ENCODE measurements around the gene CNIH3.
"Not testable (repeated sequence)": the region's sequence is repeated elsewhere in the genome, so short reads cannot be mapped to it uniquely, and the experiment has no call there.

Gene CNIH3

GRCh38 chr1:224615861-224616755 is at the start of gene CNIH3:
Gene CNIH3, plus strand, starts transcription at chr1:224616317. Its CDS starts 858 bp downstream, at chr1:224617175.
- H3K36me3 ChIP-seq: peaks cover 0 to 8% (median 0%) of the 10 kb centered on the region in 11 experiments; a peak in 1 of 22 replicates
- peaks cover 0 to 4% (median 0%) of the 10 kb centered on the region in 10 experiments; a peak in 2 of 20 replicates for H3K4me1 ChIP-seq
- peak within 1 kb of the TSS in 7 of 11 experiments; percentile 7 to 50 (median 25); a peak in 7 of 22 replicates for H3K4me2 ChIP-seq
- H3K27ac ChIP-seq: no peak within 1 kb of the TSS
- no peaks in the 10 kb centered on the region for H4K20me1 ChIP-seq
- TF ChIP-seq Cebpa-rat (IDR thresholded peaks at IDR 0.05): no peak
- peak within 1 kb of the TSS in 9 of 10 experiments; percentile 21 to 38 (median 30); a peak in 11 of 20 replicates for H3K4me3 ChIP-seq
- no peak within 1 kb of the TSS for H3K9ac ChIP-seq
- peaks cover 47 to 65% (median 59%) of the 10 kb centered on the region in 11 experiments for H3K27me3 ChIP-seq
- H3K9me3 ChIP-seq (replicated peaks in 1 of 11): peaks cover 29 to 44% (median 37%) of the 10 kb centered on the region in 11 experiments

- not testable (repeated sequence) for H3K4me2 ChIP-seq
- peaks cover 0 to 31% (median 9%) of the 10 kb centered on the region in 10 experiments; a peak in 10 of 20 replicates for H3K4me1 ChIP-seq
Observed at GRCh38 chr1:224566492-224566891, 49.6 kb upstream of the CNIH3 start.

DNA sequence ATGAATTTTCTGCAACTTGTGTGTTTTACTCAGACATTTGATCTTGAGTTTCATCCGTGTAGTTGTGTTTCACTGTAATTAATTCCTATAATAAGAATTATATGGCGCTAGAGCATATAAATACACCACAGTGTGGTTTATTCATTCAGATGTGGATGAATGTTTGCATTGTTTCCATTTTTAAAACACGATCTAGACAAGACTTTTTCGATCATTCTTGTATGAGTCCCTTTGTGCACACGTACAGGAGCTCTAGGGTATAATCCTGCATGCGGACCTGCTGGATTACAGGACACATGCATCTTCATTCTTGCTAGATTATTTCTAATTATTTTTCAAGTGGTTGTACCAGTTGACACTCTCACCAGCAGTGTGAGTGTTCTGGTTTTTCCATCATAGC is 46.8 kb upstream of the CNIH3 start:
- peaks cover 0 to 24% (median 8%) of the 10 kb centered on the region in 10 experiments; a peak in 10 of 20 replicates for H3K4me1 ChIP-seq
- H3K4me3 ChIP-seq: no peak overlapping the region
- H3K27me3 ChIP-seq: no peaks in the 10 kb centered on the region
- H3K9ac ChIP-seq: no peak overlapping the region
- H3K9me3 ChIP-seq (replicated peaks in 1 of 11): 0 out of 22 replicates have a peak, but pooled peaks cover 0 to under 1% (median 0%) of the 10 kb centered on the region in 11 experiments
- H3K27ac ChIP-seq: no peak overlapping the region
- no peak for TF ChIP-seq Cebpa-rat (IDR thresholded peaks at IDR 0.05)
- no peak overlapping the region for H3K4me2 ChIP-seq
- H3K36me3 ChIP-seq: no peaks in the 10 kb centered on the region
- H4K20me1 ChIP-seq: no peaks in the 10 kb centered on the region

More at GRCh38 chr1:224566492-224566891, 49.6 kb upstream of the CNIH3 start:
- not testable (repeated sequence) for H3K4me3 ChIP-seq; H4K20me1 ChIP-seq; H3K9me3 ChIP-seq (replicated peaks in 1 of 11); H3K9ac ChIP-seq; H3K36me3 ChIP-seq; H3K27ac ChIP-seq; H3K27me3 ChIP-seq

DNA sequence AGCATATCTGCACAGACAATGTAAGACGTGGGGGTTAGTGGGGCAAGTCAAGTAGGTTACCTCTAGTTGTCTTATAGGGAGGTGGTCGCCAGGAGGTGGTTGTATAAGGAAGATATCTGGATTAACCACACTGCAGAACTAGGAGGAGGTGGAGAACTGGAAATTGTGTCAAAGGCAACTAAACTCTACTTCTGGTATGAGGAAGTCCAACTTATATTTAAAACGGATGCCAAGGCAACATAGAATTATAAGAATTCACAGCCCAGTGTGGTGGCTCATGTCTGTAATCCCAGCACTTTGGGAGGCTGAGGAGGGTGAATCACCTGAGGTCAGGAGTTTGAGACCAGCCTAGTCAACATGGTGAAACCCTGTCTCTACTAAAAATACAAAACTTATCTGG is 44.1 kb upstream of the CNIH3 start:
- H3K27me3 ChIP-seq, H3K27ac ChIP-seq, H3K4me3 ChIP-seq, H3K4me2 ChIP-seq, H3K4me1 ChIP-seq, H4K20me1 ChIP-seq, H3K36me3 ChIP-seq, H3K9ac ChIP-seq: not testable (repeated sequence)
- H3K9me3 ChIP-seq (replicated peaks in 1 of 11): peaks cover 7 to 16% (median 8%) of the 10 kb centered on the region in 11 experiments; a peak in 20 of 22 replicates

GRCh38 chr1:224579526-224579925 is 36.6 kb upstream of the CNIH3 start:
- no peak for TF ChIP-seq Cebpa-rat (IDR thresholded peaks at IDR 0.05)
- Histone ChIP-seq H3K4me2 (no peak overlapping the region), H3K4me1 (no peaks in the 10 kb centered on the region; a peak in 1 of 20 replicates), H3K36me3 (no peaks in the 10 kb centered on the region), H3K9me3 (replicated peaks in 1 of 11) (peaks cover 8 to 21% (median 11%) of the 10 kb centered on the region in 11 experiments; a peak in 20 of 22 replicates), H3K4me3 (no peak overlapping the region), H4K20me1 (no peaks in the 10 kb centered on the region), H3K27ac (no peak overlapping the region), H3K27me3 (no peaks in the 10 kb centered on the region; a peak in 1 of 22 replicates), H3K9ac (no peak overlapping the region)

DNA sequence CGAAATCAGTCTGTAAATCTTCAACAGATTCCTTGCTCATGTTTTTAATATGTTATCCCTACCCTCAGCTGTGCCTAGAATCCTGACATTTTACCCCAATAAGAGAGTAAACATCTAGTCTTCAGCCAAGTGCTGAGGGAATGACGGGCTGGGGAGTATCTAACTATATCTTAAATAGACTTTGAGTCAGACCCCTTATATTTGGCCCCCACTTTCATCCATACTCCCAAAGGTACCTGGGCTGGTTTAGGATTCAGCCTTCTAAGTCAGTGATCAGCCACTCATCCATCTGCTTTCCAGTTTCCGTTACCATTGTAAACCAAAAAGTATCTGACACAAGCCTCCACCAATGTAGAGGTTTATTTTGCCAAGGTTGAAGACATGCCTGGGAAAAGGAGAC is 36.1 kb upstream of the CNIH3 start:
- Histone ChIP-seq H3K36me3 (no peaks in the 10 kb centered on the region), H3K4me2 (no peak overlapping the region), H3K4me3 (no peak overlapping the region), H3K27me3 (no peaks in the 10 kb centered on the region; a peak in 1 of 22 replicates), H4K20me1 (no peaks in the 10 kb centered on the region), H3K9me3 (replicated peaks in 1 of 11) (peaks cover 8 to 21% (median 10%) of the 10 kb centered on the region in 11 experiments; a peak in 20 of 22 replicates), H3K9ac (no peak overlapping the region), H3K27ac (no peak overlapping the region), H3K4me1 (no peaks in the 10 kb centered on the region; a peak in 1 of 20 replicates)
- TF ChIP-seq Cebpa-rat (IDR thresholded peaks at IDR 0.05): no peak

GRCh38 chr1:224582041-224582440 is 34.1 kb upstream of the CNIH3 start:
- no peak for TF ChIP-seq Cebpa-rat (IDR thresholded peaks at IDR 0.05)
- H3K27ac ChIP-seq: no peak overlapping the region
- H3K27me3 ChIP-seq: no peaks in the 10 kb centered on the region; a peak in 1 of 22 replicates
- H3K4me1 ChIP-seq: no peaks in the 10 kb centered on the region; a peak in 1 of 20 replicates
- no peak overlapping the region for H3K9ac ChIP-seq
- H3K4me3 ChIP-seq: no peak overlapping the region
- H4K20me1 ChIP-seq: no peaks in the 10 kb centered on the region
- H3K4me2 ChIP-seq: no peak overlapping the region
- peaks cover 0 to 19% (median under 1%) of the 10 kb centered on the region in 11 experiments; a peak in 13 of 22 replicates for H3K9me3 ChIP-seq (replicated peaks in 1 of 11)
- H3K36me3 ChIP-seq: no peaks in the 10 kb centered on the region

DNA sequence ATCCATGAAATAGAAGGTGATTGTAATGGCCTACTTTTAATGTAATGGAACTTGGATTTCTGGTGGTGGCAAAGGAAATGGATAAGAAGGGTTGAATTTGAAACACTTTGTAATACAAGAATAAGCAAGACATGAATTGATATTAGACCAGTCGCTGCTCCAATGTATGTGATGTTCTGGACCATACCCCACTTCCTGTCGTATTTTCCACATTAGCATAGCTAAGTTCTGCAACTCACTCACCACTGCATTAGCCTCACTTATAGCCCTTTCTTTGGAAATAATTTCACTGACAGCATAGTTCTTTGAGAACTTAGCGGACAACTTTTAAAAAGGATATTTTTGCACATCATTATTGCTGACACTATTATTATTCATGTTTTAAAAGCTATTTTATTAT is 32.3 kb upstream of the CNIH3 start:
- TF ChIP-seq Cebpa-rat (IDR thresholded peaks at IDR 0.05): no peak

GRCh38 chr1:224585051-224585450 is 31.1 kb upstream of the CNIH3 start:
- H3K4me3 ChIP-seq: no peak overlapping the region
- no peak overlapping the region for H3K27ac ChIP-seq
- H4K20me1 ChIP-seq: no peaks in the 10 kb centered on the region
- H3K36me3 ChIP-seq: no peaks in the 10 kb centered on the region
- peaks cover 0 to 21% (median 0%) of the 10 kb centered on the region in 11 experiments; a peak in 5 of 22 replicates for H3K9me3 ChIP-seq (replicated peaks in 1 of 11)
- H3K9ac ChIP-seq: no peak overlapping the region
- no peaks in the 10 kb centered on the region; a peak in 1 of 20 replicates for H3K4me1 ChIP-seq
- H3K27me3 ChIP-seq: no peaks in the 10 kb centered on the region
- no peak overlapping the region for H3K4me2 ChIP-seq
- TF ChIP-seq Cebpa-rat (IDR thresholded peaks at IDR 0.05): no peak

More for the DNA sequence above, 32.3 kb upstream of the CNIH3 start:
- no peaks in the 10 kb centered on the region; a peak in 1 of 22 replicates for H3K27me3 ChIP-seq
- H3K4me1 ChIP-seq: no peaks in the 10 kb centered on the region; a peak in 1 of 20 replicates
- H3K9me3 ChIP-seq (replicated peaks in 1 of 11): peaks cover 0 to 15% (median 0%) of the 10 kb centered on the region in 11 experiments; a peak in 5 of 22 replicates
- no peak overlapping the region for H3K4me3 ChIP-seq
- no peak overlapping the region for H3K9ac ChIP-seq
- H3K36me3 ChIP-seq: no peaks in the 10 kb centered on the region
- no peaks in the 10 kb centered on the region for H4K20me1 ChIP-seq
- no peak overlapping the region for H3K4me2 ChIP-seq
- H3K27ac ChIP-seq: no peak overlapping the region

All from BLaER1 treated with 17β-estradiol and CSF1 and Interleukin-3, amounts not matched to agents 10 nM and 100 nM (cell line).